NCI-H2107 treated with DMSO at 0.1 percent for 48 hours (cell line): ENCODE measurements around the gene SYCN.

Experiments
- DNase-seq: peaks from one replicate; lab custom pipeline; 2025; ENCODE audit not compliant: unreplicated experiment; lab: John Stamatoyannopoulos, UW

SYCN gene

GRCh38 chr19:39156326-39157230 is 47.5 kb downstream of the SYCN start:
- no peak for DNase-seq

DNA sequence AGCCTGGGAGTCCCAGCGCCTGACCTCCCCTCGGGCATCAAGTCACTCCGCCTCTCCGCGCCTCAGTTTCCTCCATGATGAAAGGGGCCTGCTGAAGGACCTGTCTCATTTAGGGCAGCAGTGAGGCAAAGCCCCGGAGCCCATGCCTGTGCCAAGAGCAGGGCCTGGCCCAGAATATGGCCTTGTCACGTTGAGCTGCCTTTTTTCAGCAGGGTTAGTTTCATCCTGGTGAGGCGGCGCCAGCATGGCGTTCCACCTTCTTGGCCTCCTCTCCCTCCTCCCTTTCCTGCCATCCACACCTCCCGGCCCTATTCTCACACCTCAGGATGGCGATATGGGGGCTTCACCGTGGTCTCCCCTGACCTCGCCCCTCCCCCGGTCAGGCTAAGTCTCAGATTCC is 48.3 kb downstream of the SYCN start:
- DNase-seq: no peak

- no peak for DNase-seq
Measured at GRCh38 chr19:39155114-39155700, 48.9 kb downstream of the SYCN start.

GRCh38 chr19:39154629-39155100 is 49.4 kb downstream of the SYCN start:
- no peak for DNase-seq

- no peak for DNase-seq
Measured at GRCh38 chr19:39154100-39154628, 49.9 kb downstream of the SYCN start.
